OCI-M2 (cell line): ENCODE data around the gene EEPD1.

Experiments
- DNase-seq: peaks from one replicate; lab custom pipeline; 2025; ENCODE audit not compliant: unreplicated experiment; lab: John Stamatoyannopoulos, UW

EEPD1 gene

DNA sequence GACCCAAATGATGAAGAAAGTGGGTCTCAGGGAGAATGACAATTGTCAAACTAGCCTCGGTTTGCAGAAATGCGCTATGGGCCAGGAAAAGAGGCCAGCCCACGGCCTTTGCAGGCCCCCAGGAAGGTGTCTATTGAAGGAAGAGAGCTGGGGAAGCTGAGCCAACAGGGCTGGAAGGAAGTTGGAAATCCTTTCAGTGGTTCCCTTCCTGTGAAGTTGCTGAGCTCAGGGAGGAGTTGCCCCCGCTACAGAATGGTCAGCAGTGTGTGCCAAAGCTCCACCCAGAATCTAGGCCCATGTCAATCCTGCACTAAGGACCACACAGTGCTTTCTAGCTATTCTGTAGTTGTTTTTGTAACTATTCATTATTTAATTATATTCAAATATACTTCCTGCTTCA, 145.1 kb downstream of the EEPD1 start:
- DNase-seq = no peak

DNA sequence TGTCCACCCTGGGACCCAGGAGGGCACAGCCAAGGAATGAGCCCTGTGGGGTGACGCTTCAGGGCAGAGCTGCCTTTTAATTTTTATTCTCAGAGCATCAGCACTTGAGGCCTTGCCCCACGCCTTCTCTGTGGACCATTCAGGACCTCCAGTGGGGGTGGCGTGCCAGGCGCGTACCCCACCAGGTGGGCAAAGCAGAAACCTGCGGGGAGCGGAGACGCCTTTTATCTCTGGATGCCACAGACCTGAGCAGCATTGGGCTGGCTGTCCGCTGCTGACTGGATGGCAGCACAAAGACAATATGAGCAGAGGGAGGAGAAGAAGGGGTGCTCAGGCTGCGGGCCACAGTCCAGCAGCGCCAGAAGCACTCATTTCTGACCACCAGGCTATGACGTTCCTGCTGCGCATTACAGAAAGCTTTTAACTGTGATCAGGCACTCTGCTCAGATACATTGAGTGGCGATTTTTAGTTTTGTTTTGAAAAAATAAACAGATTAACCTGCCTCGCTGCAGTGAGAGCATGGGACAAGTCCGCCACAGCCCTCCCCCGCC, 146.2 kb downstream of the EEPD1 start:
- no peak for DNase-seq

DNA sequence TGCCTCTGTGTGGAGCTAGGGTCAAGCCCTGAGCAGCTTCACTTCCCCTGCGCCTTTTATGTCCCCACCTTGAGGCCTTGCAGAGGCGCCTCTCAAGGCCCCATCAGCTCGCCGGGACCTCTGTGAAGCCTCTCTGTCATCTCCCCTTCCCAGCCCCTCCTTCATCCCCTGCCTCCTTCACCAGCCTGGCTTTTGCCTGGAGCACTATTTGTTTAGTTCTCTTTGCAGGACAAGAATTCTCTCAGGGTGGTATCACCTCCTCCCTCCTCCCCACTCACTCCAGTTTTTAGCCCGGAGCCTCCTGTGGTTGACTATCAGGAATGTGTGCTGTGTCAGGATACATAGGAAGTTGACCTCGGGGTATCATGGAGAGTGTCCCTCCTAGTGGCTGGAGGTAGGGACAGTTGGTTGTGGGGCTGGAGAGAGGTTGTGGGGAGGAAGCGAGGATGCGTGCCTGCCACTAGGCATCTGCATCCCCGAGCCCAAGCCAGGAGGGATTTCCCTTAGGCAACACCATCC, 146.8 kb downstream of the EEPD1 start:
- DNase-seq = no peak

DNA sequence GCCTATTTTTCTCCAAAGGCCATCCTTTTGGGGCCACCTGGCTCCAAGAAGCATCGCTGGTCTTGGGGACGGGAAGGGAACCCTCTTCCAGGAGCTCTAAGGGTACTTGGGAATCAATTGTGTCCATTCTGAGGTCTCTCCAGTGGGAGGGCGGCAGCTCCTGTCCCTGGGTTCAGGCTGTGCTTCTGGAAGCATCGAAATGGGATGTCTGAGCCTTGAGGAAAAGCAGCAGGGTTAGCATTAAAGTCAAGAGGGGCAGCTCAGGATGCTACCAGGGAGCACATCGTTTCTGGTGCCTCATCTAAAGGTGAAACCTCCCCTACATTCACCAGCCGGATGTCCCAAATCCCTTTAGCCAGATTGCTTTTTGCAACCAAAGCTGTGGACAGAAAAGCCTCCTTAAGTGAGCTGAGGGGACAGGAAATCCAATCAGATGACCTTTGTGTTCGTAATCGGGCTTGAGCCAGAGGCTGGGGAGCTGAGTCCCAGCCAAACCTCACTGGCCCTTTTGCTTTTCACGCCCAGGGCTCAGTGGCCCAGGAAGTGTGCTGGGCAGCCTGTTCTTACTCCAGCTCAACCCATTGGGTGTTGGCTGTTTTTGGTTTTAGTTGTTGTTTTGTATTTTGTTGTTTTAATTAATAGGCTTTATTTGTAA, 147.8 kb downstream of the EEPD1 start:
- no peak for DNase-seq

DNA sequence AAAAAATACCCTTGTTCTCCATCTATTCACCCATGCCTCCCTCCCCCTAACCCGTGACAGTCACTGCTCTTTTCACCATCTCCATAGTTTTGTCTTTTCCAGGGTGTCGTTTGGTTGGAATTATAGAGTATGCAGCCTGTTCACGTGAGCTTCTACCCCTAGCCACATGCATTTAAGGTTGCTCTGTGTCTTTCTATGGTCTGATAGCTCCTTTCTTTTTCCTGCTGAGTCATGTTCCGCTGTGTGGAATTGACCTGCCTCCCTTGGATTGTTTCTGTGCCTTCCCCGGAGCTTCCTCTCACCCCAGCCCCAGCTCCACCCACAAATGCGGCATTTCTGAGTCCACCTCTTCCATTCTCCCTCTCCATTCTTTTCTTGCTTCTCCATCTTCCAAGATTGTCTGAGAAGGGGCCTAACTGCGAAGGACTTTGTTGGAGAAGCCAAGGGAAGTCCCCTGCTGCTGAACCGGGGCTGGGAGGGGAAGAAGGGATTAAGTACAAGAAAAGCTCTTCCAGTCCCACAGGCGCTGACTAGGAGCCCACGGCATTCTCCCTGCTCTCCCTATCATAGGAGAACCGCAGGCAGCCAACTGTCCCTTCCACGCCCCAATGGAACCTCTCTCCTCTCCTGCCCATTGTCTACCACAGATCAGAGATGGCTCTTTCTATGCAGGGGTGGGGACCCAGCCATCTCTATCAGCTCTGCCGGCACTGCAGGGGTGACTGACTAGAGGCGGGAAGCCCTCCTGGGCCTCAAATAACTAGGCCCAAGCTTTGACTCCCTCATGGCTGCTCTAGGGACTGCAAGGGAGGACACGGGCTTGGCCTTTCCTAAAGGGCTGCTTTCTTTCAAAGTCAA, 149.1 kb downstream of the EEPD1 start:
- DNase-seq = no peak

DNA sequence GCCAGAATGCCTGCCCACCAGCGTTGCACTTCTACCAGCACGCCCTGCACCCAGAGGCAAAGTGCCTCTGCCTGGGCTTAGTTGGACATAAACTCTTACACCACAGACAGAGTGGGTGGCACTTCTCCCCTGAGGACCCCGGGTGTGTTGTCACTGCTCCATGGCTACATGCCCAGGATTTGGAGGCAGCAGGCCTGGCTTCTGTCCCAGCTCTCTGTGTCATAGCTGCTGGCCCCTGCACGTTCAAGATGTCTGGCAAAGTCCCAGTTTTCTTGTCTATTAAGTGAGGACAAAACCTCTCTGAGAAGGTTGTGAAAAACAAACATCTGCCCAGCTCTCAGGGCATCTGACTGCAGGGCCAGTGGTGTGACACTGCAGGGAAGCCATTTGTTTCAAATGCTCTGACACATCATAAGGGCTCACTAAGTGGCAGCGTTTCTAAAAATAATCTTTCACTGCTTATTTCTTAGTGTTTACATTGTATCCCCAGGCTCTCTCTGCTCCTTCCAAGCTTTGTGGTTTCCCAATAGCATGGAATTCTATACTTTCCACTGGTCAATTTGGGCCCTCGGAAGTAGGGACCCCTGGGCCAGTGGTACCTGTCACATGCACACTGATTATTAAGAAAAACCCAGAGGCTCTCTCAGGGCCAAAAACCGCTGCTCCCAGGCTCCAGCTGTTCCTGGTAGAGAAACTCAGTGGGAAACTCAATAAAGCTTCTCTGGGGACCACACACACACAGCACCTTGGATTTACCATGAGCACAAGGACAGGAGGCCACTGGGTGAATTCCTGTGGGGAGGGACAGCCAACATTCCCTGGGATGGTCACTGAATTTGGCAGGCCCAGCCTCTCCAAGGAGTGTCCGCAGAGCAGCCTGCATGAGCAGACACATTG, 150.4 kb downstream of the EEPD1 start:
- DNase-seq = no peak

DNA sequence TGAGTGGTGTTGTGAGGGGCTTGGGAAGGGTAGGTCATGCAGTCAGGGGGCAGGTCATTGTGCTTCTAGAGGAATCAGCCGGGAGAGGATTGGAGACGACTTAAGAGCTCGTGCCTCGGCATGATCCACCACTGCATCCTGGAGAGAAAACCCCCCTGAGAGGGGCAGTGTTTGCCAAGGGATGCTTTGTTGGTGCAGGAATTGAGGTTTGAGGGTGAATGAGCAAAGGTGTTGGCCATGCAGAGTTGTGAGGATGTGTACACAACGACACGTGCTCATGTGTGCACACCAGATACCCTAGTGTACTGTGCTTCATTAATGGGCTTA, 151.0 kb downstream of the EEPD1 start:
- DNase-seq = no peak

DNA sequence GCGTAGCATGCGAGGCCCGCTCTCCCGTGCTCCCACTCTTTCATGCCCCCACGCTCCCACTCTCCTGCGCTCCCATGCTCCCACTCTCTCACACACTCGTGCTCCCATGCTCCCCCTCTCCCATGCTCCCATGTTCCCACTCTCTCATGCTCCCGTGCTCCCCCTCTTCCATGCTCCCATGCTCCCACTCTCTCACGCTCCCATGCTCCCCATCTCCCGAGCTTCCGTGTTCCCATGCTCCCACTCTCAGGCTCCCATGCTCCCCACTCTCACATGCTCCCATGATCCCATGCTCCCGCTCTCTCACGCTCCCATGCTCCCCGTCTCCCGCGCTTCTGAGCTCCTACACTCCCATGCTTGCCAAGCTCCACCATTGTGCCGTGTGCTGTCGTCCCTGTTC, 152.2 kb downstream of the EEPD1 start:
- no peak for DNase-seq

DNA sequence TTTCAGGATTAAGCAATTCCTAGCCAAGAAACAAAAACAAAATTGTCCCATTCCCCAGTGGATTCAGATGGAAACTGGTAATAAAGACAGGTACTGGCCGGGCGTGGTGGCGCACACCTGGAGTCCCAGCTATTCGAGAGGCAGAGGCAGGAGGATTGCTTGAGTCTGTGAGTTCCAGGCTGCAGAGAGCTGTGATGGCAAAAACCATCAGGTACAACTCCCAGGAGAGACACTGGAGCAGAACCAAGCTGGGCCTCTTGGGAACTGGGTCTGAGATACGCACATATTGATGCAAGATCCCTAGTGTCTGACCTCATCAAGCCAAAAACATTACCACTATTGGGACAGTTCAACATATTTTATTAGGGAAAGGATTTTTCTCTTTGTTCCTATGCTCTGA, 152.6 kb downstream of the EEPD1 start:
- no peak for DNase-seq

DNA sequence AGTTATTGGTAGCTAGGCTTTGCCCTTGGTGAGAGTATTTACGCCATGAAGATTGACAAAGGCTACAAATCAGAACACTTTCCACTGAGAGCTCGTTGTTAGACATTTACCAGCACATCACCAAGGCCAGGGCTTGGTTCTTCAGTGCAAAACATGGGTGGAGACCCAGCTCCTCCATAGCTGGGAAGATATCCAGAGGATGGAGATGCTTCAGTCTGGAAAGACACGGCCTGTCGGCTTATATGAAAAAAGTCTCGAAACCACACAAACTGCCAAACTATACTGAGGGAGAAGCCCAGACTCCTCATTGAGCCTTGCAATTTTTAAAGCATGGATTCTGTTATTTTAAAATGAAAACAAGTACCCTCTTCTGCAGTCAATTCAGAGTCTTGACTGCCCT, 153.2 kb downstream of the EEPD1 start:
- DNase-seq = no peak

DNA sequence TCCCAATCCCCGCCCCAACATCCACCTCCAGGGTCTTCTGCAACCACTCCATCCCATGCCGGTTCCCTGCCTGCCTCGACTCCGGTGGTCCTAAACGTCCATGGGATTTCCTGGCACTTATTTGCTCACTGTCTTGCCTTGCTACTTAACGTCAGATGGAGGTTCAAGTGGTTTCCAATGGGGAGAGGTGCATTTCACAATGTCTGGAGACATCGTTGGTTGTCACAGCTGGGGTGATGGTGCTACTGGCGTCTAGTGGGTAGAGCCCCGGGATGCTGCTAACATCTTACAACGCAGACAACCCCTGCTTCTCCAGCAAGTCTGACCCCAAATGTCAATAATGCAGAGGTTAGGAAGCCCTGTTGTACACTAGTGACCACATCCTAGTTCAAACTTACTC, 153.7 kb downstream of the EEPD1 start:
- DNase-seq = no peak

DNA sequence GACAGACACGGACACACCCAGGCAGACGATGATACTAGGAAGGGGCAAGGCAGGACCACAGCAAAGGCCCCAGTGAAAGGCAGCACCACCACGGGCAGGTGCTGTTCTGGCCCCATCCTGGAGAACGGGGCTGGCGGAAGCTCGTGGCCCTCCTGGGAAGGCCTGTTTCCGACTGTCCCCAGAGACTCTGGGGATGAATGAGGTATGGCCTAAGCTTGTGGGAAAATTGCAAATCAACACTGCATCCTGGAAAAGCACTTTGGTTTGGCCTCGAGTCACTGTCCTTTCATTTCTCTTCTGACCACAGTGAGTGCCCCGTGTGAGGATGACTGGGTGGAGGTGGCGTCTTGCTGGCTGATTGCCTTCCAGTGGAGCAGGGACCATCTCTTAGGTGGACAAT, 155.0 kb downstream of the EEPD1 start:
- DNase-seq = no peak

DNA sequence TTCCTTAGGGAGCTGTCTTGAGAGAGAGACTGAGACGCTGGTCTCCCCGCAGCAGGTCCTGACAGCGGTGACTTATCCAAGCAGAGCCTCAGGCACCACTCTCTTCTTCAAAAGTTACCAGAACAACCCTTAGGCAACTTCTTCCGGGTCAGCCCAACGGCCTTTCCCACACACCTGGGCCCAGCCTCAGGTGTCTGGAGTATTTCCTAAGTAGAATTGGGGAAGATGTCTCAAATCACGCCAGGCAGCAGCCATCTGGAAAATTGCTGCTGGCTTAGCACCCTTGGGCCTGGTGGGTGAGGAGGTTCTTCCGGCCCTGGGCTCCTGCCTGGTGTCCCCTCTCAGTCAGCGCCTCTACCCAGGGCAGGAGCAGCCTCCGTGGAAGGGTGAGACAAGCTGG, 156.2 kb downstream of the EEPD1 start:
- no peak for DNase-seq

DNA sequence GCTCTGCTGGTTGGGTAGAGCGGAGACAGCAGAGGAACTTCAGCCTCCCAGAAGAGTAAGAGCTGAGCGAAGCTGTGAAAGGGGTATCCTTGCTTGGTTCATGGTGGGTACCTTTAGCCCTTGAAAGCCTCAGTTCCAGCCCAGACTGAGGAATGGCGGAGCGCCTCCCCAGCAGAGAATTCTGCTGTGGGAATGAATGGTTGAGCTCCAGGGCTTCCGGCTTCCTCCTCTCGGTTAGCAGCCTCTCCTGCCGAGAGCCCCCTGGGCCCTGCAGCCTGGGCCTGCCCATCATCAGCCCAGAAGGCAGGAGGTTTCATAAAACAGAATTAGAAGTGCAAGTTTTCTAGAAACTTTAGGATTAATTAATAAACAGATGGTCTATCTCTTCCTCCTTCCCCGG, 156.7 kb downstream of the EEPD1 start:
- no peak for DNase-seq

DNA sequence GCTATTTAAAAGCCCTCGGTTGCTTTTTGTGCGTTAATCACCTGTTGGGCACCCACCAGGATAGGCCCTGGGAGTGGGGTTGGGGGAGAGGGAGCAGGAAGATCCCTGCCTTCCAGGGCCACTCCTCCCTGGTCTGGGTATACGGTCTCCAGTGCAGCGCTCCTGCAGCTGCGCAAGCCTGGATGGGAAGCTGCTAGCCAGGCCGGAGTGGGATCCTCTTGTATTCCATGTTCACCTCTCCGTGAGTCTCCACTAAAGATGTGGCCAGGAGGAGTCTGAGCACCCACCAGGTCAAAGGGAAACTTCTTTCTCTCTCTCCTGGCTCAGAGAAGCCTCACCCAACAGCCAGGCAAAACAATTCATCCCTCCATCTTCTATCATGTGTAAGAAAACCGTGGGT, 157.8 kb downstream of the EEPD1 start:
- DNase-seq = no peak

DNA sequence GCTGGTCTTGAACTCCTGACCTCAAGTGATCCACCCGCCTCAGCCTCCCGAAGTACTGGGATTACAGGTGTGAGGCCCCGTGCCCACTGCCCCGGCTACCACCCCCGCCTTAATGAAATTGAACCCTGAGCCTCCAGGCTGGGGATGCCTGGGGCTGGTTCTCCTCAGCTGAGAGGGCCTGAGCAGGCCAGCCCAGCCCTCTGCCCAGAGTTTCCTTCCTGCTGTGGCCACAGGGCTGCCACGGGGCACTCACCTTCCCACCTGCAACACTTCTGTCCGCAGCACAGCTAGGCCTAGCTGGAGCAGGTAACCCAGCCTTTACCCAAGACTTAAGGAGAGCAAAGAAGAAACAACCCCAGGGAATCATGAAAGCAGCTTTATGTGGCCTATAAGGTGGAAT, 158.5 kb downstream of the EEPD1 start:
- DNase-seq = no peak

DNA sequence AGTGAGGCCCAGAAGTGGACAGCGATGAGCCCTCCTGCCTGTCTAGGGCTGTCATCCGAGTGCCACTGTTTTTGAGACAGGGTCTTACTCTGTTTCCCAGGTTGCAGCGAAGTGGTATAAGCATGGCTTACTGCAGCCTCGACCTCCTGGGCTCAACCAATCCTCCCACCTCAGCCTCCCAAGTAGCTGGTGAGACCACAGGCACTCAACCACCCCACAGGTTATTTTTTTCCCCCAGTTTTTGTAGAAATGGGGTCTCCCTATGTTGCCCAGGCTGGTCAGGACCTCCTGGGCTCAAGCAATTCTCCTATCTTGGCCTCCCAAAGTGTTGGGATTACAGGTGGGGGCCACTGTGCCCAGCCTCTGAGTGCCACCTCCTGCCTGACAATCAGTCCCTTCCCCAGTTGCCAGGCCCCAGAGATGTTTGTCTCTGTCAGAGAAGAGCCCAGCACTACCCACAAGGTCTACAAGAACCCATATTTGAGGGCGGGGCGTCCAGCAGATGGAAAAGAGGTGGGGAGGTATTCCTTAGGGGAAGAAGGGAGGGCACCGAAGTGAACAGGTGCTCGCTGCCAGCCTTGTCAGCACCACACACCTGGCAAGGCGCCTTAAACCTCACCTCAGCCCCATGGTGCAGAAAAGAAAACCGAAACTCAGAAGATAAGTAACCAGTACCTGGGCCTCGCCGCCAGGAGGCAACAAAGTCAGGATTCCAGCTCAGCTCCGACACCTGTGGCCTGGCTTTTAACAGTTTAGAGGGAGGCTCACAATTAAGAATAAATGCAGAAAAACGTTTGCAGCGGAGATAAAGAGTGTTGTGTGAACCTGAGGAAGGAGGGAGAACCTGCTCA, 159.2 kb downstream of the EEPD1 start:
- DNase-seq = no peak

DNA sequence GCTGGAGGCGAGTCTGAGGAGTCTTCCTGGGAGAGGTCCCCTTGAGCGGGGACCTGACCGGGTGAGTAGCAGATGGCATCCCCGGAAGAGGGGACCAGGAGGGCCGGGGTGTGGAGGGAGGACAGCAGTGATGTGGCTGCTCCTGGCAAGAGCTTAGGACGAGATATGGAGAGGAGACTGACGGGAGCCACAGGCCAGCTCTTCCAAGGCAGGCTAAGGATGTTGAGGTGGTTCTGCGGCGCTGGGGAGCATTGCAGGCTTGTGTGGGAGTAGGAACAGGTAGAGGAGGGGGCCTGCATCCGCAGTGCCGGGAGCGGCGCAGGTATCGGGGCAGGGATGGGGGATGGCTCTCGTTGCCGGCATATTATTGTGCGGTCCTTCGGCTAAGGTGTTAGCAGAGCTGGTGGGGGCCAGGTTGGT, 159.9 kb downstream of the EEPD1 start:
- no peak for DNase-seq

DNA sequence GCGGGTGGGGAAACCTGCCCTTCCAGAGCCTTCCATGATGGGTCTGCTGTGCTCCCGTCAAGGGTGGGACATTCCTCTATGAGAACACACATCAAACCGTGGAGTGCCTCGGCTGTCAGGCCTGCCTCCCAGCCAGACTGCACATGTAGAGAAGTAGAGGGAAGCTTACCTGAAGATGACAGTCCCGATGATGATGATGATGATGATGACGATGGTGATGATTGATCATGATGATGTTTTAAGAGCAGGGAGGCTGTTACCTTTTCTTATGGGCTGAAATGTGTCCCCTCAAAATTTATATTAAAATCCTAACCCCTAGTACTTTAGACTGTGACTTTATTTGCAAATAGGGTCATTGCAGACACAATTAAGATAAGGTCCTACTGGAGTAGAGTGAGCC, 160.6 kb downstream of the EEPD1 start:
- DNase-seq = no peak

DNA sequence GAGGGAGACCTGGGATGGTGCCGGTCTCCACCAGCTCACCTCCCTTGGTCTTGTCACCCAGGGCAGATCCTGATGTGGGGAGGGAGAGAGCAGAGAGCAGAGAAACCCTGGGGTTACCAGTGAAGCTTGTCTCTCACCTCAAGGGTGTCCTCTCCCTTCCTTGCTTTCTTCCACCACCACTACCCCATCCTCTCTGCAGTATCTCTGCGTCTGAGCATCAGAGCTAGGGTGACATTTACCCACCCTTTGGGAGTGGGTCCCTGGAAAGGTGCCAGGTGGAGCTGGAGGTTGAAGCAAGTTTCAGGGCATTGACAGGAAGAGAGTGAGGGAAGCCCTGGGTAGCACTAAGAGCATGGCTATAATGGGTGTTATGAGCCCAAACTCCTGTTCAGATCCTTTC, 161.4 kb downstream of the EEPD1 start:
- DNase-seq = no peak
